Gastroesophageal sphincter (tissue), 4 donors: ENCODE measurements around the gene PCSK2. TPM values are rescaled to one million over a fixed set of nuclear protein-coding genes. Genes with fewer than 3 reads are reported as not detected.

ENCODE experiments used
- ATAC-seq: fragments of 150-250 bp; one replicate; pipeline ENCODE4 v1.9.1; 2016; ENCODE audit warnings: mild to moderate bottlenecking, moderate library complexity
- H3K27ac ChIP-seq, 4 donors: fragments of 200-600 bp; sonication (generic) in 3 of 4; 1 replicate in 3 of 4; 2 replicates in 1 of 4; pipeline ENCODE4 v1.5.1; 2016 to 2019
- H3K27me3 ChIP-seq: fragments of 200-600 bp; sonication (generic); one replicate; pipeline ENCODE4 v1.5.1; 2019
- H3K36me3 ChIP-seq, 2 donors: fragments of 200-600 bp; sonication (generic); one replicate each; pipeline ENCODE4 v1.5.1; 2019; ENCODE audit warnings: control low read depth in 1 of 2
- H3K4me1 ChIP-seq, 3 donors: fragments of 200-600 bp; sonication (generic); 1 replicate in 2 of 3; 2 replicates in 1 of 3; pipeline ENCODE4 v1.5.1; 2016 to 2019; ENCODE audit warnings: control low read depth in 2 of 3
- H3K4me3 ChIP-seq, 2 donors: fragments of 200-600 bp; sonication (generic); one replicate each; pipeline ENCODE4 v1.5.1; 2019; ENCODE audit warnings: mild to moderate bottlenecking in 1 of 2, moderate library complexity in 1 of 2
- H3K9me3 ChIP-seq, 3 donors: fragments of 200-600 bp; sonication (generic); one replicate each; pipeline ENCODE4 v1.5.1; 2017 to 2019; ENCODE audit warnings: control low read depth in 2 of 3
- EP300 ChIP-seq: sonication (generic); formaldehyde crosslinking; IDR thresholded peaks from one replicate; pipeline ENCODE4 v1.6.1; 2017; ENCODE audit warnings: antibody characterized with exemption, mild to moderate bottlenecking
- POLR2A ChIP-seq, 2 donors: fragments of 450-650 bp; IDR thresholded peaks; one replicate each; pipeline ENCODE4 v1.6.1; 2017; ENCODE audit warnings: antibody characterized with exemption in 2 of 2, mild to moderate bottlenecking in 2 of 2, moderate library complexity in 1 of 2
- POLR2AphosphoS5 ChIP-seq: sonication (generic); formaldehyde crosslinking; IDR thresholded peaks from one replicate; pipeline ENCODE4 v1.6.1; 2017; ENCODE audit warnings: antibody characterized with exemption
- WGBS, 2 donors: methylation state at CpG; one replicate each; pipeline ENCODE4 v1.1.5; 2018; ENCODE audit warnings: low coverage in 1 of 2; 5-methylcytosine and 5-hydroxymethylcytosine counted together
- total RNA-seq, 4 donors: library from RNA; depleted of rRNA; stranded (reverse); fragments of >200 nt; gene quantifications; one replicate each; pipeline ENCODE4 v1.1.0, GENCODE V29; 2016
- TF ChIP-seq, protein P1 (sequence below), 4 experiments: fragments of 200-600 bp in 2 of 4; fragments of 450-650 bp in 2 of 4; sonication (generic) in 1 of 4; IDR thresholded peaks; one replicate each; pipeline ENCODE4 v1.5.1; 2017 to 2019; ENCODE audit warnings: antibody characterized with exemption in 4 of 4, mild to moderate bottlenecking in 2 of 4, moderate library complexity in 2 of 4

PCSK2 gene
- total RNA-seq, 4 donors from 2014 or later, result 1.6 to 8.5 (median 4.5) TPM

DNA sequence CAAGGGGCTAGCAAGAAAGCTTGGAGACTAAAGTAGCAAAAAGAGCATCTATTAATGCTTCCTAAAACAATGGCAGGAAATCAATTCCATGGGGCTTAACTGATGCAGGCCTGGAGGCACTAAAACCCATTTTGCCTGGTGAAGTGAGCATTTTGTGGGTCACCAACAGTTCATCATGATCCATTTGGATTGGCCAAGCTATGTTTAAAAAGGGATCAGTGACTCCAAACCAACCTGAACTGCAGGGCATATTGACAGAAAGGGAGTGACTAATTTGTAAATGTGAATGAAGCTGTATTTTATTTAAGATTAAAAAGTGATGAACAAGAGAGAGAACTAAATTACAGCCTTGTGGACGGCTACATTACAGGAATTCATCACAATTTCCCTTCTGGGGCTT, 132.0 kb downstream of the PCSK2 start:
- WGBS, 2 donors, result 30 to 53% methylated on average over 1 of the region's 1 CpG
- no peak for TF ChIP-seq POLR2AphosphoS5
- no peak for TF ChIP-seq POLR2A (IDR thresholded peaks at IDR 0.05)
- TF ChIP-seq, protein P1, sequence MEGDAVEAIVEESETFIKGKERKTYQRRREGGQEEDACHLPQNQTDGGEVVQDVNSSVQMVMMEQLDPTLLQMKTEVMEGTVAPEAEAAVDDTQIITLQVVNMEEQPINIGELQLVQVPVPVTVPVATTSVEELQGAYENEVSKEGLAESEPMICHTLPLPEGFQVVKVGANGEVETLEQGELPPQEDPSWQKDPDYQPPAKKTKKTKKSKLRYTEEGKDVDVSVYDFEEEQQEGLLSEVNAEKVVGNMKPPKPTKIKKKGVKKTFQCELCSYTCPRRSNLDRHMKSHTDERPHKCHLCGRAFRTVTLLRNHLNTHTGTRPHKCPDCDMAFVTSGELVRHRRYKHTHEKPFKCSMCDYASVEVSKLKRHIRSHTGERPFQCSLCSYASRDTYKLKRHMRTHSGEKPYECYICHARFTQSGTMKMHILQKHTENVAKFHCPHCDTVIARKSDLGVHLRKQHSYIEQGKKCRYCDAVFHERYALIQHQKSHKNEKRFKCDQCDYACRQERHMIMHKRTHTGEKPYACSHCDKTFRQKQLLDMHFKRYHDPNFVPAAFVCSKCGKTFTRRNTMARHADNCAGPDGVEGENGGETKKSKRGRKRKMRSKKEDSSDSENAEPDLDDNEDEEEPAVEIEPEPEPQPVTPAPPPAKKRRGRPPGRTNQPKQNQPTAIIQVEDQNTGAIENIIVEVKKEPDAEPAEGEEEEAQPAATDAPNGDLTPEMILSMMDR (IDR thresholded peaks at IDR 0.05), result no peak
- TF ChIP-seq EP300, result no peak
- Histone ChIP-seq H3K27ac (no peak overlapping the region), H3K27me3 (peaks cover 7% of the 10 kb centered on the region), H3K4me3 (no peak overlapping the region), H3K36me3 (no peaks in the 10 kb centered on the region), H3K9me3 (no peaks in the 10 kb centered on the region), H3K4me1 (no peaks in the 10 kb centered on the region)
- no peak for ATAC-seq

DNA sequence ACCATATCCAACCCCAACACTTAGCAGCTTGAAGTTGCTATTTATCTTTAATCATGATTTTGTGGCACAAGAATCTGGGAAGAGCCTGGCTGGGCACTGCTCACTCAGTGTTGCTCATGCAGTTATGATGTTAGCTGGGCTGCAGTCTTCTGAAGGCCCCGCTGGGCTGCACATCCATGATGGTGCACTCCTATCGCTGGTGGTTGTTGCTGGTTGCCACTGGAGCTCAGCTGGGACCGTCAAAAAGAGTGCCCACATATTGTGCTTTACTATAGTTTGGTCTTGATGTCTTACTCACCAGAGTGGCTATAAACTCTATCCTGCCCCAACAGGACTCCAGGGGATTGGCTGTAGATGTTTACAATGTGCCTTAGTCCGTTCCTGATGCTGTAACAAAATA, 137.8 kb downstream of the PCSK2 start:
- no peak overlapping the region for H3K4me3 ChIP-seq
- no peaks in the 10 kb centered on the region for H3K36me3 ChIP-seq
- no peak overlapping the region for H3K27ac ChIP-seq
- TF ChIP-seq POLR2AphosphoS5 (no peak), EP300 (no peak), POLR2A (IDR thresholded peaks at IDR 0.05) (no peak)
- TF ChIP-seq, protein P1 (IDR thresholded peaks at IDR 0.05), result no peak
- no peaks in the 10 kb centered on the region for H3K27me3 ChIP-seq
- 63 to 73% methylated on average over 1 of the region's 4 CpGs for WGBS, 2 donors
- no peak for ATAC-seq
- H3K9me3 ChIP-seq, result no peaks in the 10 kb centered on the region
- H3K4me1 ChIP-seq, result no peaks in the 10 kb centered on the region

DNA sequence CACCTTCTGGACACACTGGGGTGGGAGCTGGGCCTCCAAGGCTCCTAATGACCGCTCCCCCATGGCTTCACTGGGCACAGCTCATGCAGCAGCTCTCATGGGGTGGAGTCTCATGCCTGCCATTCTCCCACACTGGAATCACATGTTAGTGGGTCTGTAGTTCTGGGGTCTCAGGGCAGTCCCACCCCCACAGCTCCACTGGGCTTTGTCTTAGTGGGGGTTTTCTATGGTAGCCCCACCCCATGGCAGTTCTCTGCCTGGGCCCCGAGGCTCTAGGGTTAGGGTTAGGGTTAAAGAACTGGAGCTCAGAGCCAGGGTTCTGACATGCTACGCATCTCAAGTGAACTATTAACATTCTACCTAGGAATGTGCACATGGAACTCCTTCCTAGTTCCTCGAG, 139.0 kb downstream of the PCSK2 start:
- Histone ChIP-seq H3K9me3 (no peaks in the 10 kb centered on the region), H3K36me3 (no peaks in the 10 kb centered on the region), H3K4me3 (no peak overlapping the region), H3K27ac (no peak overlapping the region), H3K27me3 (no peaks in the 10 kb centered on the region), H3K4me1 (no peaks in the 10 kb centered on the region)
- TF ChIP-seq, protein P1 (IDR thresholded peaks at IDR 0.05), result no peak
- no peak for TF ChIP-seq POLR2A (IDR thresholded peaks at IDR 0.05)
- TF ChIP-seq EP300, result no peak
- TF ChIP-seq POLR2AphosphoS5, result no peak
- ATAC-seq, result no peak
- 67% methylated on average over 2 of the region's 4 CpGs; no CpG with 5 or more reads in 1 of the 2 donors for whole genome bisulfite sequencing, 2 donors

DNA sequence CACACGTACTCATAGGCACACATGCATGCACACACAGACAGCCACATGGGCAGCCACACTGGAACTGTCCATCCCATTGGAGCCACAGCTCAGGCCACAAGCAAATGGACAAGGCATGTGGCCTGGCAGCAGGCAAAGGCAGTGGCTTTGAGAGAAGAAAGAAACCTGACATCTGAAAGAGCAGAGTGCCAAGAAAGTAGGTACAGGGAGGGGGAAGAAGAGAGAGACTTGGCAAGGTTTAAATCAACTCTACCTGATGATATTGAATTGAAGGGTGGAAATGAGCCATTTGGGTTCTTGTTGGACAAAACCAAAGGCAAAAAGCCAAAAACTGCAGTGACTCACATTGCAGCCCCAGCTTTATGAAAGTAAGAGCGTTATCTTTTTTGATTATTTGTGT, 142.7 kb downstream of the PCSK2 start:
- WGBS, 2 donors, result 67 to 70% methylated on average over 1 to 2 of the region's 2 CpGs
- no peak overlapping the region for H3K4me3 ChIP-seq
- TF ChIP-seq POLR2A (IDR thresholded peaks at IDR 0.05) (no peak), EP300 (no peak), POLR2AphosphoS5 (no peak)
- TF ChIP-seq, protein P1 (IDR thresholded peaks at IDR 0.05), result no peak
- H3K9me3 ChIP-seq, result no peaks in the 10 kb centered on the region
- H3K36me3 ChIP-seq, result no peaks in the 10 kb centered on the region
- no peaks in the 10 kb centered on the region for H3K27me3 ChIP-seq
- H3K27ac ChIP-seq, result no peak overlapping the region
- ATAC-seq, result no peak
- no peaks in the 10 kb centered on the region for H3K4me1 ChIP-seq

DNA sequence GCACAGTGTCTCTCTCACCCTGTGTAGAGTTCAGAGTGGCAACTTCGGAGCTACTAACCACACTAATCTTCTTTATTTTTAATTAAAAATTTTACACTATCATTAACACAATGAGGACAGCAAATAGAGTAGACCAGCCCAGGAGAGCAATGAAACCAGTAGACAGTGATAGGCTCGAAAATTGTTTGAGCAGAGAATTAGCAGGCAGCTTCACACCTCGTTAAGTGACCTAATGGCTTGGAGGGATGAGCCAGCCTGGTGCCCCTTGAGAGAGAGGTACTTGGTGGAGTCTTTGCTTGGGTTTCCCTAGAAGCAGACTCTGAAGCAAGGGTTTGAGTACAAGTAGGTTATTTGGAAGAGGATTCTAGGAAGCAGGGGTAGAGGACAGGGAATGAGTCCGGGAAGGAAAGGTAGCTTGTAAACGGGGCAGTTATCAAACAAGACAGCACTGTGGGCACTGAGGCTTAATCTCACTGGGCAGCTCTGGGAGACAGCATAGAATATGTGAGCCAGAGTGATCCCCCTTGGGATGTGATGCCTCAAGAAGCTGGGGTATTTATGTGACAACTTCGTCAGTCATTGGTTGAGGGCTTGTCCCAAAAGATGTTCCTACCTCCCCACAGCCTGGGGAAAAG, 146.1 kb downstream of the PCSK2 start:
- H3K36me3 ChIP-seq, result no peaks in the 10 kb centered on the region

More for the DNA sequence above, 146.1 kb downstream of the PCSK2 start:
- WGBS, 2 donors, result 56 to 79% methylated on average over 5 to 6 of the region's 6 CpGs
- Histone ChIP-seq H3K4me3 (no peak overlapping the region), H3K4me1 (no peaks in the 10 kb centered on the region), H3K27ac (no peak overlapping the region), H3K27me3 (no peaks in the 10 kb centered on the region), H3K9me3 (no peaks in the 10 kb centered on the region)
- no peak for ATAC-seq
- TF ChIP-seq, protein P1 (IDR thresholded peaks at IDR 0.05), result no peak
- TF ChIP-seq EP300 (no peak), POLR2A (IDR thresholded peaks at IDR 0.05) (no peak), POLR2AphosphoS5 (no peak)
